Measurements from ENCODE around the gene ERAS. TPM values are rescaled to one million over a fixed set of nuclear protein-coding genes. Genes with fewer than 3 reads are reported as not detected.

The ERAS gene
- total RNA-seq, 1 experiment from 2014 or later = 0.23 TPM

- TF ChIP-seq SIN3A (IDR thresholded peaks at IDR 0.05; ENCODE audit: borderline replicate concordance, insufficient read depth, low read depth, low read length) = no peak
Observed at GRCh38 chrX:48790477-48790876, 35.8 kb upstream of the ERAS start (continued).

- POLR2A ChIA-PET = no interaction called here
- no peak overlapping the region for H3K4me3 ChIP-seq (ENCODE audit: low read depth in 2 of 2, low read length in 2 of 2)
- no peaks in the 10 kb centered on the region for H3K27me3 ChIP-seq (ENCODE audit: control insufficient read depth, insufficient read depth, low read length)
- intact Hi-C loops (cut with micrococcal nuclease; ENCODE audit: unreplicated experiment) (no loop called here), in situ Hi-C loops (cut with HindIII; ENCODE audit: low pct_unique_long_range_greater_than_20kb, low sequenced_read_pairs) (no loop called here)
- H3K9me3 ChIP-seq (ENCODE audit: control insufficient read depth, insufficient read depth, low read depth, low read length) = no peaks in the 10 kb centered on the region
- H3K4me1 ChIP-seq (ENCODE audit: control insufficient read depth, insufficient read depth, low read length) = 0 out of 2 replicates have a peak, but pooled peaks cover 4% of the 10 kb centered on the region
- DNase-seq (ENCODE audit: low read depth, low spot score) (no peak), ATAC-seq (no peak)
- CTCF ChIA-PET = interaction anchor here (0.6 kb wide), 1 partner anchor 155 kb away, joined by 4 read pairs; no protein-coding TSS in a partner anchor
- no peak overlapping the region for H3K27ac ChIP-seq (ENCODE audit: low read length)
- BruUV-seq (replicated peaks) = no TSS peak
- H3K36me3 ChIP-seq (ENCODE audit: control insufficient read depth, insufficient read depth, low read length) = no peaks in the 10 kb centered on the region
- TF ChIP-seq SIN3A (IDR thresholded peaks at IDR 0.05; ENCODE audit: borderline replicate concordance, insufficient read depth, low read depth, low read length) = no peak
- TF ChIP-seq, protein P1, sequence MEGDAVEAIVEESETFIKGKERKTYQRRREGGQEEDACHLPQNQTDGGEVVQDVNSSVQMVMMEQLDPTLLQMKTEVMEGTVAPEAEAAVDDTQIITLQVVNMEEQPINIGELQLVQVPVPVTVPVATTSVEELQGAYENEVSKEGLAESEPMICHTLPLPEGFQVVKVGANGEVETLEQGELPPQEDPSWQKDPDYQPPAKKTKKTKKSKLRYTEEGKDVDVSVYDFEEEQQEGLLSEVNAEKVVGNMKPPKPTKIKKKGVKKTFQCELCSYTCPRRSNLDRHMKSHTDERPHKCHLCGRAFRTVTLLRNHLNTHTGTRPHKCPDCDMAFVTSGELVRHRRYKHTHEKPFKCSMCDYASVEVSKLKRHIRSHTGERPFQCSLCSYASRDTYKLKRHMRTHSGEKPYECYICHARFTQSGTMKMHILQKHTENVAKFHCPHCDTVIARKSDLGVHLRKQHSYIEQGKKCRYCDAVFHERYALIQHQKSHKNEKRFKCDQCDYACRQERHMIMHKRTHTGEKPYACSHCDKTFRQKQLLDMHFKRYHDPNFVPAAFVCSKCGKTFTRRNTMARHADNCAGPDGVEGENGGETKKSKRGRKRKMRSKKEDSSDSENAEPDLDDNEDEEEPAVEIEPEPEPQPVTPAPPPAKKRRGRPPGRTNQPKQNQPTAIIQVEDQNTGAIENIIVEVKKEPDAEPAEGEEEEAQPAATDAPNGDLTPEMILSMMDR (IDR thresholded peaks at IDR 0.05) = no peak
- no peak for TF ChIP-seq TCF7L2 (IDR thresholded peaks at IDR 0.05; ENCODE audit: low read depth, low read length)
- TF ChIP-seq, protein P2, sequence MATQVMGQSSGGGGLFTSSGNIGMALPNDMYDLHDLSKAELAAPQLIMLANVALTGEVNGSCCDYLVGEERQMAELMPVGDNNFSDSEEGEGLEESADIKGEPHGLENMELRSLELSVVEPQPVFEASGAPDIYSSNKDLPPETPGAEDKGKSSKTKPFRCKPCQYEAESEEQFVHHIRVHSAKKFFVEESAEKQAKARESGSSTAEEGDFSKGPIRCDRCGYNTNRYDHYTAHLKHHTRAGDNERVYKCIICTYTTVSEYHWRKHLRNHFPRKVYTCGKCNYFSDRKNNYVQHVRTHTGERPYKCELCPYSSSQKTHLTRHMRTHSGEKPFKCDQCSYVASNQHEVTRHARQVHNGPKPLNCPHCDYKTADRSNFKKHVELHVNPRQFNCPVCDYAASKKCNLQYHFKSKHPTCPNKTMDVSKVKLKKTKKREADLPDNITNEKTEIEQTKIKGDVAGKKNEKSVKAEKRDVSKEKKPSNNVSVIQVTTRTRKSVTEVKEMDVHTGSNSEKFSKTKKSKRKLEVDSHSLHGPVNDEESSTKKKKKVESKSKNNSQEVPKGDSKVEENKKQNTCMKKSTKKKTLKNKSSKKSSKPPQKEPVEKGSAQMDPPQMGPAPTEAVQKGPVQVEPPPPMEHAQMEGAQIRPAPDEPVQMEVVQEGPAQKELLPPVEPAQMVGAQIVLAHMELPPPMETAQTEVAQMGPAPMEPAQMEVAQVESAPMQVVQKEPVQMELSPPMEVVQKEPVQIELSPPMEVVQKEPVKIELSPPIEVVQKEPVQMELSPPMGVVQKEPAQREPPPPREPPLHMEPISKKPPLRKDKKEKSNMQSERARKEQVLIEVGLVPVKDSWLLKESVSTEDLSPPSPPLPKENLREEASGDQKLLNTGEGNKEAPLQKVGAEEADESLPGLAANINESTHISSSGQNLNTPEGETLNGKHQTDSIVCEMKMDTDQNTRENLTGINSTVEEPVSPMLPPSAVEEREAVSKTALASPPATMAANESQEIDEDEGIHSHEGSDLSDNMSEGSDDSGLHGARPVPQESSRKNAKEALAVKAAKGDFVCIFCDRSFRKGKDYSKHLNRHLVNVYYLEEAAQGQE (IDR thresholded peaks at IDR 0.05; ENCODE audit: insufficient read depth in 1 of 2, low read depth in 2 of 2, low read length in 1 of 2) = no peak
- no peak for TF ChIP-seq POLR2AphosphoS5 (IDR thresholded peaks at IDR 0.05; ENCODE audit: low read depth, low read length)
Observed at GRCh38 chrX:48791063-48791820, 35.1 kb upstream of the ERAS start.

- POLR2A ChIA-PET = no interaction called here
- no peak for DNase-seq (ENCODE audit: low read depth, low spot score)
- H3K4me3 ChIP-seq (ENCODE audit: low read depth in 2 of 2, low read length in 2 of 2) = no peak overlapping the region
- CTCF ChIA-PET = no interaction called here
- ATAC-seq = no peak
- no TSS peak for BruUV-seq (replicated peaks)
- TF ChIP-seq POLR2AphosphoS5 (IDR thresholded peaks at IDR 0.05; ENCODE audit: low read depth, low read length) = no peak
- TF ChIP-seq SIN3A (IDR thresholded peaks at IDR 0.05; ENCODE audit: borderline replicate concordance, insufficient read depth, low read depth, low read length) = no peak
- TF ChIP-seq, protein P1 (IDR thresholded peaks at IDR 0.05) = no peak
- TF ChIP-seq, protein P2 (IDR thresholded peaks at IDR 0.05; ENCODE audit: insufficient read depth in 1 of 2, low read depth in 2 of 2, low read length in 1 of 2) = no peak
- TF ChIP-seq TCF7L2 (IDR thresholded peaks at IDR 0.05; ENCODE audit: low read depth, low read length) = no peak
- no peak overlapping the region for H3K27ac ChIP-seq (ENCODE audit: low read length)
- intact Hi-C loops (cut with micrococcal nuclease; ENCODE audit: unreplicated experiment) (no loop called here), in situ Hi-C loops (cut with HindIII; ENCODE audit: low pct_unique_long_range_greater_than_20kb, low sequenced_read_pairs) (no loop called here)
- no peaks in the 10 kb centered on the region for H3K9me3 ChIP-seq (ENCODE audit: control insufficient read depth, insufficient read depth, low read depth, low read length)
- 0 out of 2 replicates have a peak, but pooled peaks cover 4% of the 10 kb centered on the region for H3K4me1 ChIP-seq (ENCODE audit: control insufficient read depth, insufficient read depth, low read length)
- H3K36me3 ChIP-seq (ENCODE audit: control insufficient read depth, insufficient read depth, low read length) = no peaks in the 10 kb centered on the region
- no peaks in the 10 kb centered on the region for H3K27me3 ChIP-seq (ENCODE audit: control insufficient read depth, insufficient read depth, low read length)
Observed at GRCh38 chrX:48792219-48792618, 34.1 kb upstream of the ERAS start.

All from Panc1 (cell line).